Prostate gland (tissue), 2 donors: ENCODE data around the gene CLCF1.

Experiments used
- CTCF ChIP-seq, 4 experiments: fragments of 200-600 bp in 2 of 4; fragments of 450-650 bp in 2 of 4; sonication (generic) in 2 of 4; IDR thresholded peaks; 1 replicate in 3 of 4; 2 replicates in 1 of 4; pipeline ENCODE4 v1.5.1; 2016 to 2019; ENCODE audit warnings: antibody characterized with exemption in 4 of 4, mild to moderate bottlenecking in 2 of 4, moderate library complexity in 2 of 4
- POLR2A ChIP-seq: fragments of 450-650 bp; IDR thresholded peaks from one replicate; pipeline ENCODE4 v1.6.1; 2016; ENCODE audit warnings: antibody characterized with exemption, mild to moderate bottlenecking
- POLR2AphosphoS5 ChIP-seq: sonication (generic); formaldehyde crosslinking; IDR thresholded peaks from one replicate; pipeline ENCODE4 v1.6.1; 2017; ENCODE audit warnings: antibody characterized with exemption

DNA sequence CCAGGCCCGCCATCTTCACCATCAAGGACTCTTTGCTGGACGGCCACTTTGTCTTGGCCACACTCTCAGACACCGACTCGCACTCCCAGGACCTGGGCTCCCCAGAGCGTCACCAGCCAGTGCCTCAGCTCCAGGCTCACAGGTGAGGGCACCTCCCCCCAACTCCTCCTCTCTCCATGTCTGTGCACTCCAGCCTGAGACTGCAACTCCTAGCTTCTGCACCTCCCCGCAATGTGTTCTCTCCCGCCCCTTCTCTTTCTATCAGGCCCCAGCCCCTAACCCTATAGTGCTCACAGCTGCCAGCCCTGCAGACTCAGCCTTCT is 22.8 kb upstream of the CLCF1 start:
- no peak for TF ChIP-seq CTCF (IDR thresholded peaks at IDR 0.05)
- TF ChIP-seq POLR2A: no peak
- TF ChIP-seq POLR2AphosphoS5: no peak
